Measurements from ENCODE around the gene GJB4. TPM values are rescaled to one million over a fixed set of nuclear protein-coding genes. Genes with fewer than 3 reads are reported as not detected.
"Not testable (repeated sequence)": the region's sequence is repeated elsewhere in the genome, so short reads cannot be mapped to it uniquely, and the experiment has no call there.

Gene GJB4
- total RNA-seq (2014; rRNA removed) = not detected in 2 replicates
- not detected for polyA plus RNA-seq (2012)

DNA sequence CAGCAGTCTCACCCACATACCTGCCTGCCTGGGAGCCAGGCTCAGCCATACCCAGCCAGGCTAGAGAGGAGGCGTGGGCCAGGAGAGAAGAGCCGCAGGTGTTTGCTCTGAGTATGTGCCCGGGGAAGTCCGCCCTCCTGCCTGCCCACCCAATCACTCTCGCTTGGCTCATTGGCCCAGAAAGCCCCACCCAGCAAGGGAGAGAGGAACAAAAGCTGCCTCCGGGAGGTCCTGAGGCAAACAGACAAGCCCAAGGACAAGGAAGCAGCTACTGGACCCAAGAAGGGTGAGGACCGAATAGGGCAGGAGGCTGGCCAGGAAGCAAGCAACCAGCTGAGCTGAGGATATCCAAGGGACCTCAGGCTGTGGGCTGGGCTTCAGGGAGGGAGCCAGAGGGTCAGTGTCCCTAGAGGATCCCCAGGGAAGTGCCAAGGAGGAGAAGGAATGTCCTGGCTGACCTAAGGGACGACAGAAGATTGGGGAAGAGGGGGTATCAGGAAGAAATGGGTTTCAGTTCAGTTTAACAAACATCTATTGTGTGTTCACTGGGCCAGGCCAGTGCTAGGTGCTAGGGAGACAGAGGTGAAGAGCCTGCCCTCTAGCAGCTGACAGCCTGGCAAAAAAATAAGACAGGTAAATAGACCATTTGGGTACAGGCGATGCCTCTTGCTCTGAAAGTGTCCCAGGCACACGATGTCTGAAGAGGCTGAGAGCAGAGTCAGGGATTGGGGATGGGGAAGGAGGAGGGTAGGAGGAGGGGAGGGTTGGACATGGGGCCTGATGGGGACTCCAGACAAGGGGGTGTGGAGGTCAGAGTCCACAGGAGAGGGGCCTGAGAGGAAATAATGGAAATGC lies at the start of gene GJB4:
Gene GJB4 (plus strand): TSS at position 238 of the 855 bp plus-strand sequence. CDS start 1,515 bp downstream, outside the sequence.
- DNase-seq (ENCODE audit: low read depth) = no peak

DNA sequence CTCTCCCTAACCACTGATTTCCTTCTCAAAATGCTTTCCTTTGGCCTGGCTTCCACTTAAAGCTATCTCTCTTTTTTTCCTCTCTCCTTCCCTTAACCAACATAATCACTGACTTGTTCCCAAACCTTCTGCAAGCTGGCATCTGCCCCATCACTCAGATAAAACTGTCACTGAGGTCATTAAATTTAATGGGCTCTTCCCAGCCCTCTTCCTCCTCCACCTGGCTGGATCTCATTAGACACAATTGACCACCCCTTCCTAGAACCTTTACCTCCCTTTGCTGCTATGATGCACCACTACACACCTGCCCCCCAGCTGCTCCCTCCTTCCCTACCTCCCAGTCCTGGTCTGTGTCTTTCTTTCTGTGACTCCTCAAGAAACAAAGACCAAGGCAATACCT lies 48.7 kb upstream of the GJB4 start:
- no peak for DNase-seq (ENCODE audit: low read depth)

DNA sequence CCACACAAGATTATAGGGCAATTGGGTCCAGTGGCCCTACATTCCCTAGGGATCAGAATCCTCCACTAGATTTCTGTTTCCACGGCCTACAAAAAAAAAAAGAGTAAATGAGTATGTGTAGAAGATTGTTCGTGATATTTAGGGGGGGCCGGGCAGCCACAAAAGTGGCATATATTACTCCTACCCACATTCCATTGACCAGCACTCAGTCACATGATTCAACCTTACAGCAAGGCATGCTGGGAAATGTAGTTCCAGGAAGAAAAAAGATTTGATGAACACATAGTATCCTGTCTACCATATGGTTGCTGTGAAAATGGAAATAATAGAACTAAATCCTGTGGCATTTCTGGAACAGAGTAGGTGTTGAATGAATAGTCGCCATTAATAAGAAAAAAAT lies 48.1 kb upstream of the GJB4 start:
- no peak for DNase-seq (ENCODE audit: low read depth)

DNA sequence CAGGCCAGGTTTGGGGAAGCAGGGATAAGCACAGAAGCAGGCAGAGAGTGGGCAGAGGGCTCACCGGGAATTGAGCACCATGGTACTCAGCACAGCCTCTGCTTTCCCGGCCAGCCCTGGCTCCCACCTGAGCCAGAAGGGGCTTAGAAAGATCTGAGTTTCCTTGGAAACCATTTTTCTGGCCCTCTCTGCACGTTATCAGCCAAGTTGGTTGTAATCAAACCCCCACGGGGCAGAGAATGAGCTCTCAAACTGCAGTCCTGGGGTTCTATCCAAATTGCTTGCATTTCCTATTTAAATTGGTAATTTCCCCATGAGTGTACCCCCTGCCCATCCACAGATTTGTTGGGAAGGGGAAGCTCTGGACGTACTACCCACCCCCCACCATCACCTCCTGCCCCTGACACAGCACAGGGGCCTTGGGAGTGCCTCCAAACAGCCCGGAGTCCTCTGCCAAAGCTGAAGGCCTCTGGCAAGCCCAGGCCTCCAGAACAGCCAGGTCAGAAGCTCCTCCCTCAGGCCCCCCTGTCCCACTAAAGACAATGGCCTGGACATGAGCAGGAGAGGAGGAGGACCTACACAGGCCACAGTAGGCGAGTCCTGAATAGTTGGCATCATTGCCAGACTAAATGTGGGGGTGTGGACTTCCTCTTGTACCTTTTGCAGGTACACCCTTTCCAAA lies 47.4 kb upstream of the GJB4 start:
- DNase-seq (ENCODE audit: low read depth) = no peak

DNA sequence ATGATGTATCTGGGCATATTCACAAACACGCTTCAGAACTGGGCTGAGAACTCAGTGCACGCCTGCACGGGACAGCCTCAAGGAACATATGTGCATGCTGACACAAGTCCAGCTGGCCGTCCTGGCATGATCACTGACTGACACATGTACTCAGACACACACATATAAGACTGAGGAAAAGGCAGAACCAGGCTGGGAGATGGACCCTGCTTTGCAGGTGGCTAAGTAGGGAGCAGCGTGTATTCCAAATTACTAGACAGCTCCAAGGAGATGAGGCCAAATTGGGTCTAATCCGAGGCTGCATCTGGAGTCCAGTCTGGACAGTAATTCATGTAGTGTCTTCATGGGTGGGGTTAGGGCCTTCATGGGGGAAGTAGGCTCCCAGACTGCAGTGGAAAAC lies 46.1 kb upstream of the GJB4 start:
- no peak for DNase-seq (ENCODE audit: low read depth)

DNA sequence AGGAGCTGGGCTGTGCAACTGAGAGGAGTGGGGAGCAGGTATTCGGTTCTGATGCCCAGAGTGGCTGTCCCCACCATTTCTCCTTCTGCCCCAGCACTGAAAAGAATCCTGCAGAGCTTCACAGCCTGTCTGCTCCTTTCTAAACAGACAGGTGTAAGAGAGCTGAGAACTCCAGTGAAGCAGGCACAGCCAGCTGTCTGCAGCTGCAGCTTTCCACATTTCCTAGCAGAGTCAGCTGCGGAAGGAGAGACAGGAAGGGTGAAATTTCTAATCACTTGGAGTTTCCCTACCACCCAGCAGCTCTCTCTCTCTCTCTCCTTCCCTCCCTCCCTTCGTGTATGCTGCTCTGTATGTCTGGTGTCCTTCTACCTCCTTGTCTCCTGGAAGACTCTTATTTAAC lies 45.2 kb upstream of the GJB4 start:
- no peak for DNase-seq (ENCODE audit: low read depth)

DNA sequence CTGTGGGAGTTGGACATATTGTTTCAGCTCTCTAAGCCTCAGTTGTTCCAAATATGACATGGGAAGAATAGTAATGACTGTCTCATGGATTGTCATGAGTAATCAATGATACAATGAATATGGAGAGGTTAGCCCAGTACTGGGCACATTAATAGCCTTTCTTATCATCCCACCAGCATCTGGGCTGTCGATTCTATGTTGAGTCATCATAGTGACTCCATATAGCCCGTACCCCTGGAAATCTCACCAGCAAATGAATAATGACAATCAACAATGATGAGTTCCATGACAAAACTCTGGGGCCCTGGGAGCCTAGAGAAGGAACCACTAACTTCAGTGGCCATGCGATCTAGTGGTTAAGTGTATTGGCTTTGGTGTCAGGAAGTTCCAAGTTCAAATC lies 44.4 kb upstream of the GJB4 start:
- DNase-seq (ENCODE audit: low read depth) = no peak

DNA sequence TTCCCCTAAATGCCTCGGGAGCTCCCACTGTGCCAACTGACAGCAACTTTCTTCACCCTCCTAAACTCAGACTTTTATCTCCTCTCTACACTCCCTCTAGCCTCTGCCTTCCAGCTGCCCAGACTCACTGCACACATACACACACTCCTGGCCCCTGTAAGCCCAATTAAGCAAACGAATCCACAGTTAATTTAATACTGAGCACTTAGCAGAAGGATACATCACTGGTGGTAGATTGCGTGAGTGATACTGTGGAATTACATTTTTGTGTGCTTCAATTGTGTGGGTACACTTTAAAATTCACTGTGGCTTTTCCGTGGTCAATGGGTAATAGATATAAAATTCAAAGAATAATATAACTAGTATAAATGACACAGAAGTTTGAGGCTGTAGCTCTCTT lies 38.3 kb upstream of the GJB4 start:
- no peak for DNase-seq (ENCODE audit: low read depth)

DNA sequence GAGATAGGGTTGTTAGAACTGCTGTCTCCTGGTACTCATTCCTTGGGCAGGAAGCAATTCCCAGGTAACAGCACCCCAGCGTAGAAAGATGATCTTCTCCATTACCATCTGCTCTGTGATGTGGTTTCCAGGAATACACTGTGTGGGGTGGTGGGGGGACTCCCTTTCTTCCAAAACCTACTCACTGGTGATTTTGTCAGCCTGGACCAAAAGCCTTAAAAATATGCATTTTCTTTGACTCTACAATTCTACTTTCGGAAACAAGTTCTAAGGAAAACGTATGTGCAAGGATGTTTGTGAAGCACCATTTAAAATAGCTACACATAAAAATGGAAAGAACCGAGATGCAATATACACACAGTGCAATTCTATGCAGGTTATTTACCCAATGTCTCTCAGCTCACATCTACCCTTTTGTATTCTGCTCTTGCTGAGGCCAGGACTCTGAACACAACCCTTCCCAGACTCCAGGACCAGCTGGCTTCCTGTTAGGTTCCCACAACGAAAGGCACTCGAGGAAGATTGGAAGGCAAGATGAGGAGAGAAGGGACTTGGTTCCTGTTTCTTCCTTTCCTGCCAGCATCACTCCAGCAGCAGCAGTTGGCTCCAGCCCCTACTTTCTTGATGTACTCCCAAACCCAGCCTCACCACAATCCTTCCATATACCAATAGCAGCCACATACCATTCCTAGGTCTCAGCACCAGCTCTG lies 37.7 kb upstream of the GJB4 start:
- DNase-seq (ENCODE audit: low read depth) = no peak

DNA sequence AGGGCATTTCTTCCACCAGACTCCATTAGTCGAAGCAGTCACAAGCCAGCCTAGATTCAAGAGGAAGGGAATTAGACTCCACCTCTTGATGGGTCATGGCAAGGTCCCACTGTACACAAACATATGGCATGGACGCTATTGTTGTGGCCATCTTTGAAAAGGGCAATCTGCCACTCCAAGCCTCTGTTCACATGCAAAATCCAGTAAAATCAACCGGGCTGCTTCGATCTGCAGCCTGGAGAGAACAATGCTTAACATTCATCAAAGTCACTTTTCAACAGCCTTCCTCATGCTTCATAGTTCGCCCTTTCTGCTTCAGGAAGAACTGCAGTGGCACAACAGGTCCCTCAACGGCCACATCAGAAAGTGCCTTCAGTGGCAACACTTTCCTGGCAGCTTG lies 32.7 kb upstream of the GJB4 start:
- no peak for DNase-seq (ENCODE audit: low read depth)

DNA sequence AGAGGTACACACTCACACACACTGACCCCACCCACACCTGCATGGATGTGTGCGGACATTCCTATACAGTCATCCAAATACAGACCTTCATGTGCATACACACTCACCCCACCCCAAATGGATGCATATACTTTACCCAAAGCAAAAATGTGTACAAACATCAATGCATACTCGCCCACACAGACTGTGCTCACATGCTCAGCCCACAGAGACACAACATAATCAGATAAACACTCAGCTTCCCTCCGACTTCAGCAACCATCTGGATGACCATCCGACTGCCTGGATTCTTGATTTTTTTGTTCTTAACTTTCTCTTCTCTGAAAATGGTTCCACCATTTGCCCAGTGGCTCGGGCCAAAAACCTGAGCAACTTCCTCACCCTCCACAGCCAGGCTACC lies 29.1 kb upstream of the GJB4 start:
- no peak for DNase-seq (ENCODE audit: low read depth)

DNA sequence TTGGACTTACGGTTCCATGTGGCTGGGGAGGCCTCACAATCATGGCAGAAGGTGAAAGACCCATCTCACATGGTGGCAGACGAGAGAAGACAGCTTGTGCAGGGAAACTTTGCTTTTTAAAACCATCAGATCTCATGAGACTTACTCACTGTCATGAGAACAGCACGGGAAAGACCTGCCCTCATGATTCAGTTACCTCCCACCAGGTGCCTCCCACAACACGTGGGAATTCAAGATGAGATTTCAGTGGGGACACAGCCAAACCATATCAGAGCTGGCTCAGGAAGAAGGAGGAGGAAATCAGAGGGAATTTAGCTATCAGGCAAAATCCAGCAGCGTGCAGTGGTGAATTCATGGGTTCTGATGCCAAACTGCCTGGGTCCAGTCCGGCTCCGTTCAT lies 26.7 kb upstream of the GJB4 start:
- not testable (repeated sequence) for DNase-seq (ENCODE audit: low read depth)

DNA sequence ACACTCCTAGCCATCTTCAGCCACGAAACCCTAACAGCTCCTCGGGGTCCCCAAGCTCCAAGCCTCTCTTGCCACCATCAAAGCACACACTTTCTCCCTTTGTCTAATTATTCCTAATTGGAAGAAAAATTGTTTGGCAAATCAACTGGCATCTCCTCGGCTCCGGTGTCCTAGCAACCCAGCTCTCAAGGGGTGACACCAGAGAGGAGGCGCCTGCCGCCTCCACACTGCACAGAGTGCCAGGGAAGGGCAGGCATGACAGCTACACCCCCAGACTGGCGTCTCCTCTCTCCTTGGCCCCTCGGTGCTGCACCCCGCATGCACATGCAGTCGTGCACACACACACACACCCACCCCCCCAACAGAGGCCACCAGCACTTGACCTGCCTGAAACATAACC lies 22.8 kb upstream of the GJB4 start:
- DNase-seq (ENCODE audit: low read depth) = no peak

DNA sequence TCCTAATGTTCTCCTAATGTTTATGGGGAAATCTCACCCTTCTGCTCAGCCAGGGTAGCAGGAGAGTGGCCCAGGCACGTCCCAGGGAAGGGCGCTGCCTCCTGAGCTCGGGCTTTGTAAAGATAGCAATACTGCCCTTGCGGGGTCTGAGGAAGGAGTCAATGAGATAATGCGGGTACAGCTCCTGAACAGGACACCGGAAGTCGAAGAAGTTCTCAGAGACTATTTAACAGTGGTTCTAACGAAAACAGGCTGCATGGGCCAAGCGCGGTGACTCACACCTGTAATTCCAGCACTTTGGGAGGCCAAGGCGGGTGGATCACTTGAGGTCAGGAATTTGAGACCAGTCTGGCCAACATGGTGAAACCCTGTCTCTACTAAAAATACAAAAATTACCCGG lies 22.3 kb upstream of the GJB4 start:
- DNase-seq (ENCODE audit: low read depth) = not testable (repeated sequence)

DNA sequence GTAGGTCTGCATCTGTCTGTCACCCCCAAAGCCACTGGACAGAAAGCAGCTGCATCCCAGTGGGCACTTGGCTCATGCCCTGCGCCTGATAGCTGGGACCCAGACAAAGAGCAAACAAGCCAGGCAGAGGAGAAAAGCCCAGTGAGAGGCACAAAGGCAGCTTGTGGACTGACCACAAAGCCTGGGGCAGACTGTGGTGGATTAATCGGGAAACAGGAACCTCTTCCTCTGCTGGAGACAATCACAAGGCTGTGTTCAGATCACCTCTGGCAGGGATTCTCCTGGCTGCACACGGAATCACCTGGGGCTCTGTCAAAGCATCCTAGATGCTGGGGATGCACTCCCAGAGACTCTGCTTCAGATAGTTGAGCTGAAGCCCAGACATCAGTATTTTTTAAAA lies 19.9 kb upstream of the GJB4 start:
- no peak for DNase-seq (ENCODE audit: low read depth)

DNA sequence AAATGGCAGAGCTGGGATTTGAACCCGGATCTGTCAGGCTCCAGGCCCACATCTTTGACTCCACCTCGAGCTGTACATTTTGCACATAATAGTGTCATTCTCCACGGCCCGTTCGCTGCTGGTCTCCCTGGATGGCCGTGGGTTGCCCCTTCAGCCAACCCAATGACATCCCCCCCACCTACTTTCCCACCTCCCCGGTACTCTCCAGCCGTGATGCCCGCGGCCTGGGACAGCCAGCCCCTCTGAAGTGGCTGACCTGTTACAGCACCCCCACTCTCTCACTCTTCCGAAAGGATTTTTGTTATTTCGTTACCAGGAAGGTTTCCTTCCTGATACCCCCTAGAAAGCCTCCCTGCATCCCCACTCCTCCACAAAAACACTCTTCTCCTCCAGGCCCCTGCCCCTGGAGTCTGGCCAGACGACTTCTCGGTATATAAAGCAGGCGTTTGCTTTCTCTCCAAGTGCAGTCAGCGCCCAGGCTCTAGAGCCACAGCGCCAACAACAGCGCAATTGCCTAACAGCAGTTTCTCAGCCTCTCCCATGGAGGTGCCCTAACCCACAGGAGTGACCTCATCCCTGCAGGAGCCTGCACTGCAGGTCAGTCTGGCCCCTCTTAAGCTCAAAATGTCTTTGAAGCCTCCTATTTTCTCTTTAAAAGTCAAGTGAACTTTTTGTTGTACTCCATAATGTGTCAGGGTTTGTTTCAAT lies 19.2 kb upstream of the GJB4 start:
- DNase-seq (ENCODE audit: low read depth) = no peak

DNA sequence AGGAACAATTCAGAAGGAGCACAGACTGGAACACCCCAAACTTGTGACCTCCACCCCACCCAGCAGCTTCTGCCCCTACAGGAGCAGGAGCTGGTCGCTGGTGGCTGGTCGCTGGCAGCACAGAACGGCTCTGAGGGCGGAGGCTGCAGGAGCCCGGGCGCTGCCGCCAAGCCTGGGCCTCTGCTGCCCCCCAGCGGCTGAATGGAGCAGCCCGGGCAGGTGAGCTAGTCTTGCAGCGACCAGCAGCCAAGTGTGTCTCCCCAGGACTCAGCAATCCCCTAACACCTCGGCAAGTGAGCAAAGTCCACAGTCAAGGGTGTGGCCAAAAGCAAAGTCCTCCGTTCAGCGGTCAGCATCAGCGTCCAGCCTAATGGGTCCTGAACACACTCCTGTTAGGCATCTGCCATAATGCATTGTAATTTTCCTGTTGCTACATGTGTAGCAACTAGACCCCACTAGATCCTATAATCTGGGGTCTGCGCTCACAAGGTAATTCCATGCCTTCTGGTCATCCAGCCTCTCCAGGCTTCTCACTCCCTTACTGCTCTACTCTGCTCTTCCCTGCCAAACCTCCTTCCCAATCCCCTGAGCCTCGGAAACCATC lies 16.8 kb upstream of the GJB4 start:
- peak; percentile 34 for DNase-seq (ENCODE audit: low read depth)

DNA sequence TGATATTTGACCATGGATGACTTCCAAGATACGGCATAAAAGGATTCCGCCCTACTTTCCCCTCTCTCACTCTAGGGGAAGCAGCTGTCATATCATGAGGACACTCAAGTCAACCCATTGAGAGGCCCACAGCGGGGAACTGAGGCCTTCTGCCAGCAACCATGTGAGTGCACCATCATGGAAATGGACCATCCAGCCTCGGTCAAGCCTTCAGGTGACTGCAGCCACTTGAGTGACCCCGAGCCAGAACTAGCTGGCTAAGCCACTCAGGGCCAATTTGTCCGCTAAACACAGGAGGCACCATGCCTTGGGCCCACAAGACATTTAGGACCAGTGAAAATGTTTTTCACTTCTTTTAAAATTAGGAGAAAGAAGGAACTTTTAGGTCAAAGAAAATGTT lies 15.8 kb upstream of the GJB4 start:
- DNase-seq (ENCODE audit: low read depth) = no peak

DNA sequence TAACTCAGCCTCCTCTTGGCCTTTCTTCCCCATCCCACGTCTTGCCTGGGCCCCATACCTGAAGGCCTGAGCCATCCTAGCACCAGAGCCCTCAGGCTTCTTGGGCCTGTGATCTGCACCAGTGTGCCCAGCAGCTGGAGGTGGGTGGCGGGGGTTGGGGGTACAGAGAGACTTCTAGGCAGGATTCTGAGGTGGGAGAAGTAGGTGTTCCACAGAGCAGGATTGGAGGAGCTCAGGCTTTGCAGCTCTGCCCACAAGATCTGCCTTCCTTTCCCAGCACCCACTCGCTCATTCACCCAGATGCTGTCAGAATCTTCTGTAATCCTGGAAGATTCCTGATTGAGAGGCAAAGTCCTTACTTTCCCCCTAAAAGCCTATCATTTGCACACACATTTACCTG lies 14.7 kb upstream of the GJB4 start:
- no peak for DNase-seq (ENCODE audit: low read depth)

DNA sequence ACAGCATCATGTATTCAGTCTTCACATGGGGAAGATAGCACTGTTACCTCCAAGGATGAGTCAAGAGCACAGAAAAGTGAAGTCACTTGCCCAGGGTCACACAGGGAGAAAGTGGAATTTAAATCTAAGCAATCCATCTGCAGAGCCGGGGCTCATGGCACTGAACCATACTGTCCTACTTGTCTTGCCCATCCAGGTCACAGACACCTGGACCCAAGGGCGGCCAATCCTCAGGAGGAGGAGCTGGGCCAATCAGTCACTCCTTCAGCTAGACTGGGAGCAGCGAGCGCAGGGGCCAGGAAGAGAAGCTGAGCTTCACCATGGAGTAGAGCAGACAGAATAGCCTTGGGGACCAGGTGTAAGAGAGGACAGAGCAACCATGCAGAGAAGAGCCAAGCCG lies 13.9 kb upstream of the GJB4 start:
- DNase-seq (ENCODE audit: low read depth) = no peak

DNA sequence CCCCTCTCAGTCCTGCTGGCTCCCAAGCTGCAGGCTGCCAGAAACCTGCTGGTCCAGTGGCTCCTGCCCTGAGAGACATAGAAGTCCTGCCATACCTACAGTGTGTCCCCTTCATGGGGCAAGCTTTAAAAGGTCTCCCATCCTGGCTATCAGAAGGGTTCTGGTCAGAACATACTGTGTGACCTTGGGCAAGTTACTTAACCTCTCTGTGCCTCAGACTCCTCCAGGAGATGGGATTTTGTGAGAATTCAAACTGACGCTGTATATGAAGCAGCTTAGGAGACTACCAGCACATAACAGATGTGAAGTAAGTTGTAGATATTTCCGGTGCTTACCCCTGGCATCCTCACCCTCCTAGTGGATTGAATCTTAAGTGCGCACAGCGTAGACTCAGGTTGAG lies 13.4 kb upstream of the GJB4 start:
- DNase-seq (ENCODE audit: low read depth) = no peak
